Retinal pigment epithelial cell (primary cell): ENCODE data around the gene ZNF519.
A peak's percentile ranks its signal among the peaks of the same experiment; 100 is the strongest.

Experiments used
- DNase-seq: peaks from one replicate; pipeline ENCODE4 v3.0.0-alpha.2; 2010; ENCODE audit warnings: low read depth
- H3K4me3 ChIP-seq: 2 replicates; pipeline ENCODE4 v1.5.1; 2011; ENCODE audit warnings: mild to moderate bottlenecking, low read length, control low read depth, moderate library complexity
- CTCF ChIP-seq: conservative IDR thresholded peaks from 2 replicates; pipeline ENCODE4 v1.5.1; 2011; ENCODE audit warnings: low read depth, low read length, control low read depth, inconsistent platforms

The ZNF519 gene

GRCh38 chr18:14086458-14087231, 45.6 kb downstream of the ZNF519 start:
- H3K4me3 ChIP-seq, result no peak overlapping the region
- DNase-seq, result no peak
- peak; percentile 82 for TF ChIP-seq CTCF

- no peak overlapping the region for H3K4me3 ChIP-seq
- no peak for DNase-seq
- TF ChIP-seq CTCF, result no peak
These were observed 46.3 kb downstream of the ZNF519 start for GRCh38 chr18:14085770-14086457.

- H3K4me3 ChIP-seq, result no peak overlapping the region
- TF ChIP-seq CTCF, result no peak
- no peak for DNase-seq
These were observed 57.0 kb downstream of the ZNF519 start for GRCh38 chr18:14075196-14075595.

GRCh38 chr18:14074187-14074586, 58.0 kb downstream of the ZNF519 start:
- DNase-seq, result no peak
- peak; percentile 9 for TF ChIP-seq CTCF

GRCh38 chr18:14053661-14054060, 78.6 kb downstream of the ZNF519 start:
- TF ChIP-seq CTCF, result no peak
- no peak for DNase-seq
- H3K4me3 ChIP-seq, result no peak overlapping the region

More at GRCh38 chr18:14074187-14074586, 58.0 kb downstream of the ZNF519 start:
- no peak overlapping the region for H3K4me3 ChIP-seq
